GM15510 (cell line): ENCODE results near the gene CA10.

Experiments used
- POLR2A ChIP-seq: IDR thresholded peaks from 3 replicates; pipeline ENCODE4 v1.6.1; 2011; ENCODE audit warnings: borderline replicate concordance; ENCODE audit not compliant: insufficient read length; ENCODE audit errors: extremely low read depth

The CA10 gene

GRCh38 chr17:51677875-51678274 lies 480.6 kb downstream of the CA10 start:
- no peak for TF ChIP-seq POLR2A

- TF ChIP-seq POLR2A, result no peak
These were observed 481.6 kb downstream of the CA10 start for GRCh38 chr17:51676691-51677487.

GRCh38 chr17:51674579-51675255 lies 483.8 kb downstream of the CA10 start:
- TF ChIP-seq POLR2A, result no peak

- no peak for TF ChIP-seq POLR2A
These were observed 485.4 kb downstream of the CA10 start for GRCh38 chr17:51673070-51673469.

- TF ChIP-seq POLR2A, result no peak
These were observed 486.4 kb downstream of the CA10 start for GRCh38 chr17:51672065-51672464.

- no peak for TF ChIP-seq POLR2A
These were observed 487.6 kb downstream of the CA10 start for GRCh38 chr17:51670899-51671298.

- TF ChIP-seq POLR2A, result no peak
These were observed 489.6 kb downstream of the CA10 start for GRCh38 chr17:51668963-51669246.

GRCh38 chr17:51668155-51668962 lies 490.2 kb downstream of the CA10 start:
- TF ChIP-seq POLR2A, result no peak

GRCh38 chr17:51667706-51668083 lies 490.8 kb downstream of the CA10 start:
- no peak for TF ChIP-seq POLR2A

- TF ChIP-seq POLR2A, result no peak
These were observed 491.4 kb downstream of the CA10 start for GRCh38 chr17:51666971-51667705.

- no peak for TF ChIP-seq POLR2A
These were observed 496.1 kb downstream of the CA10 start for GRCh38 chr17:51662204-51663056.

- no peak for TF ChIP-seq POLR2A
These were observed 497.1 kb downstream of the CA10 start for GRCh38 chr17:51661403-51661802.

GRCh38 chr17:51660266-51660665 lies 498.2 kb downstream of the CA10 start:
- TF ChIP-seq POLR2A, result no peak

GRCh38 chr17:51657224-51657623 lies 501.3 kb downstream of the CA10 start:
- TF ChIP-seq POLR2A, result no peak

- TF ChIP-seq POLR2A, result no peak
These were observed 504.6 kb downstream of the CA10 start for GRCh38 chr17:51653878-51654277.

- TF ChIP-seq POLR2A, result no peak
These were observed 506.0 kb downstream of the CA10 start for GRCh38 chr17:51652529-51652928.
